NT2/D1 (cell line): Measurements from ENCODE around the gene AKT3.

Source experiments
- DNase-seq: peaks from one replicate; pipeline ENCODE4 v3.0.0-alpha.2; 2011; ENCODE audit warnings: low read depth, low spot score
- H3K27me3 ChIP-seq: 2 replicates; pipeline ENCODE4 v1.6.0; 2011; ENCODE audit warnings: mild to moderate bottlenecking; ENCODE audit not compliant: insufficient read length, insufficient read depth
- H3K36me3 ChIP-seq: 2 replicates; pipeline ENCODE4 v1.6.1; 2011; ENCODE audit warnings: mild to moderate bottlenecking, low read length, mixed read lengths; ENCODE audit not compliant: insufficient read depth, insufficient read length
- H3K4me1 ChIP-seq: 2 replicates; pipeline ENCODE4 v1.5.1; 2011; ENCODE audit not compliant: insufficient read depth, insufficient read length
- H3K4me3 ChIP-seq: 2 replicates; pipeline ENCODE4 v1.5.1; 2011; ENCODE audit warnings: low read depth; ENCODE audit not compliant: insufficient read length
- H3K9ac ChIP-seq: 2 replicates; pipeline ENCODE4 v1.6.0; 2011; ENCODE audit warnings: low read depth; ENCODE audit not compliant: insufficient read length
- H3K9me3 ChIP-seq: 2 replicates; pipeline ENCODE4 v1.5.1; 2011; ENCODE audit warnings: mild to moderate bottlenecking, low read length; ENCODE audit not compliant: insufficient read depth
- SUZ12 ChIP-seq: IDR thresholded peaks from 2 replicates; pipeline ENCODE4 v1.6.1; 2011; ENCODE audit not compliant: insufficient read length, insufficient read depth; ENCODE audit errors: extremely low read depth
- YY1 ChIP-seq: IDR thresholded peaks from 2 replicates; pipeline ENCODE4 v1.6.1; 2011; ENCODE audit not compliant: insufficient read length, insufficient read depth
- ZNF274 ChIP-seq: IDR thresholded peaks from 2 replicates; pipeline ENCODE4 v1.6.1; 2011; ENCODE audit warnings: mild to moderate bottlenecking, low read depth, low read length

The AKT3 gene

DNA sequence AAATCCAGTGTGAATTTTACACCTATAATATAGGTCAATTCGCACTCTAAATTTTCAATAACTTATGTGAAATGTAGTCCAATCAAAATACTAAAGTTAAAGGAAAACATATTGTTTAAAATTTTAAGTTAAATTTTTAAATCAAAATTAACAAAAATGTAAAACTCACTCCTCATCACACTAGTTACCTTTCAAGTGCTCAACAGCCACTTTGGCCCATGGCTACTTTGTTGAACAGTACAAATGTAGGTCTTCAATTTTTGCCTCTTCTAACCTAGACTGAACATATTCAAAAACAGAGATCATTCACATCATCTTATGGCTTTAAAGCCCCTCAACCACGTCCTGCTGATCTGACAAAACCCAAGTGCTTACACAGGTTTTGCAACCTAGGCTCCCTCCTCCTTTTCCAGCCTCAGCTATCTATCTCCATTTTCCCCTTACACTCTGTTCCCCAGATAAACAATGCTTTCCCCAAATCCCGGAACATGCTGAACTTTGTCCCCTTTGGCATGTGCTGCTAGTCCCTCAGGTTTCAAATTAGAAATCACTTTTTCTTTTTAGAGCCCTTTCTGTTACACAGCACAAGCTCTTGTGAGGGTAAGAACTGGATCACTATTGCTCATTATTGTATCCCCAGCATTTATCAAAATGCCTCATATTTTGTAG, 110.6 kb downstream of the AKT3 start:
- H3K4me3 ChIP-seq: no peak overlapping the region
- H3K9ac ChIP-seq: no peak overlapping the region
- H3K9me3 ChIP-seq: peaks cover 12% of the 10 kb centered on the region
- H3K36me3 ChIP-seq: no peaks in the 10 kb centered on the region
- peaks cover 2% of the 10 kb centered on the region for H3K4me1 ChIP-seq
- TF ChIP-seq ZNF274 (no peak), YY1 (no peak), SUZ12 (no peak)
- DNase-seq: no peak
- H3K27me3 ChIP-seq: no peaks in the 10 kb centered on the region

DNA sequence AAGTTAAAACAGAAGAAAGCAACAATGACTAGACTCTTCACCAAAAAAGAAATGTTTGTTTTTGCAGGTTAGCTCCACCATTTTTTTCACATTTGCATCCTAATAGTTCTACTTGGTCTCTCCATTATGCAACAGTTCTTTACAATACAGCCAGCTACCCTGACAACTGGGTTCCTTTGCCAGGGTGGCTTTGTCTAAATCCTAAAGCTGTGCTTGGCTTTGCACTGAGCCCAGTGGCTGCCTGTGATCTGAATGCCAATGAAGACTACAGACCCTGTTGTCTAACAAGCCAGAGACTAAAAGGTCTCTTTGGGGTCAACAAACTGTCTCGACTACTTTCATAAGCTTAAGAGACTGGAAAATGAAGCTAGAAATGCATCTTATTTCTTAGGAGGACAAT, 112.0 kb downstream of the AKT3 start:
- Histone ChIP-seq H3K4me1 (peaks cover 2% of the 10 kb centered on the region), H3K9ac (no peak overlapping the region), H3K36me3 (no peaks in the 10 kb centered on the region), H3K9me3 (peaks cover 12% of the 10 kb centered on the region), H3K27me3 (no peaks in the 10 kb centered on the region), H3K4me3 (no peak overlapping the region)
- peak; percentile 39 for DNase-seq
- TF ChIP-seq ZNF274 (no peak), SUZ12 (no peak), YY1 (no peak)

DNA sequence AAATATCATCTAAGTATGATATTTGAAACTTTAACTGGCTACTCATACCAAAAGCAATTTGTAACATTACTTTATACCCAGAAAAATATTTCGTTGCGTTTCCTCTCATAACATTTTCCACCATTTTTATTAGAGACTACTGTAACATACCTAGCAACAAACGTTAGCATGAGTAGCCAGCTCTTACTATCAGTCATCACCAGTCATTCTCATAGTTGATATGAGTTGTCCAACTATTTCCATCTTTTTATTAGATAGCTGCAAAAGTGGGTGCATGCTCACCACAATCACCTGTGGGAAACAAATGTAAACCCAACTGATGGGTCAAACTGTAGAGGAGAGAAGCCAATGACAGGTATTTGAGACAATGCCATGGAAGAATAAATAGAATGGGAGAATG, 114.6 kb downstream of the AKT3 start:
- no peaks in the 10 kb centered on the region for H3K27me3 ChIP-seq
- peaks cover 2% of the 10 kb centered on the region for H3K36me3 ChIP-seq
- H3K9ac ChIP-seq: no peak overlapping the region
- DNase-seq: no peak
- peaks cover 18% of the 10 kb centered on the region for H3K9me3 ChIP-seq
- TF ChIP-seq ZNF274: no peak
- peaks cover 2% of the 10 kb centered on the region for H3K4me1 ChIP-seq
- no peak overlapping the region for H3K4me3 ChIP-seq

DNA sequence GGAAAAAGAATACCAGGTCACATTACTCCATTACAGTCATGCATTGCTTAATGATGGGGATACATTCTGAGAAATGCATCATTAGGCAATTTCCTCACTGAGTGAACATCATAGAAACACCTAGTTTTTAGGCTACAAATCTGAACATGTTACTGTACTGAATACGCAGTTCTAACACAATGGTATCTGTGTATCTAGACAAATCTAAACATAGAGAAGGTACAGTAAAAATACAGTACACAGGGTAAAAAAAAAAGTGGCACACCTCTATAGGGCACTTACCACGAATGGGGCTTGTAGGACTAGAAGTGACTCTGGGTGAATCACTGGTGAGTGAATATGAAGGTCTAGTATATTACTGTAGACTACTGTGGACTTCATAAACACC, 115.7 kb downstream of the AKT3 start:
- peaks cover 2% of the 10 kb centered on the region for H3K4me1 ChIP-seq
- H3K36me3 ChIP-seq: peaks cover 9% of the 10 kb centered on the region
- H3K9ac ChIP-seq: no peak overlapping the region
- DNase-seq: no peak
- TF ChIP-seq YY1: no peak
- TF ChIP-seq SUZ12: no peak
- TF ChIP-seq ZNF274: no peak
- H3K27me3 ChIP-seq: no peaks in the 10 kb centered on the region
- no peak overlapping the region for H3K4me3 ChIP-seq
- peaks cover 27% of the 10 kb centered on the region for H3K9me3 ChIP-seq

DNA sequence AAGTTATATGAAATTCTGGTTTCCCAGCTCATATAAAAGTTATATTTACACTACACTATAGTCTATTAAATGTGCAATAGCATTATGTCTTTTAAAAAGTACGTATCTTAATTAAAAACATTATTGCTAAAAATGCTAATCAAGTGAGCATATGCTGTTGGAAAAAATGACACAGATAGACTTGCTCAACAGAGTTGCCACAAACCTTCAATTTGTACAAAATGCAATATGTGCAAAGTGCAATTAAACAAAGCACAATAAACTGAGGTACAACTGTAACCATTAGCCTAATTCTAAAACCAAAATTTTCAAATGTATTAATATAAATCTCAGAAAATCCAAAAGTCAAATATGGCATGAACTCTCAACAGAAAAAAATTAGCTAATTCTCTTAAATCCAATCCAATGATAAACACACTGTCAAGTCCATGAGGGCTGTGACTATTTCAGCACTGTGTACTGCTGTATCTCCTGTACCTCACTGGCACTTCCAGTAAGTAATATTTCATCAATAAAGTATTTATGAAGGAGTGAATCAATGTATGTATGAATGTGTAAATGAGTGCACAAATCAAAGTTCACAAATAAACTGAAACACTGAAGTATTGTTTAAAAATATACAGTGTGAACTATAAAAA, 116.3 kb downstream of the AKT3 start:
- Histone ChIP-seq H3K9ac (no peak overlapping the region), H3K4me1 (peaks cover 2% of the 10 kb centered on the region), H3K9me3 (peaks cover 27% of the 10 kb centered on the region), H3K4me3 (no peak overlapping the region), H3K27me3 (no peaks in the 10 kb centered on the region), H3K36me3 (peaks cover 9% of the 10 kb centered on the region)
- DNase-seq: no peak
- no peak for TF ChIP-seq ZNF274
- no peak for TF ChIP-seq SUZ12
- no peak for TF ChIP-seq YY1

DNA sequence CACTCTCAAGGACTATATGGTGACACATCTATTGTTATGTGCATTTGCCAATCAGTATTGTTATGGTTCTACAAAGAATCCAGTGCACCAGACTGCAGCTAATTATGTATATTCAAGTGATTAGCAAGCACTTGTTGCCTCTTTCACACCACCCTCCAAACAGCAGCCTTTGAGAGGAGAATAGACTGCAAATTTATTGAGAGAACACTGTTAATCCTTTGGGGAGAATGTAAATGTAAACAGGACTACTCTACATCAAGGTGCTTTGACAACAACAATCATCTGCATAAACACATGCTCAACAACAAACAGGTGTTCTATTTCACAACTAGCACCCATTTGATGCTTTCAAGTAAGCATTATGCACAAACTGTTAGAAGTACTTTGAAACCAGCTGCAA, 117.4 kb downstream of the AKT3 start:
- H3K4me3 ChIP-seq: no peak overlapping the region
- H3K4me1 ChIP-seq: no peaks in the 10 kb centered on the region
- DNase-seq: peak; percentile 40
- H3K36me3 ChIP-seq: peaks cover 9% of the 10 kb centered on the region
- H3K27me3 ChIP-seq: no peaks in the 10 kb centered on the region
- TF ChIP-seq YY1: no peak
- no peak for TF ChIP-seq ZNF274
- no peak for TF ChIP-seq SUZ12
- H3K9me3 ChIP-seq: peaks cover 27% of the 10 kb centered on the region
- no peak overlapping the region for H3K9ac ChIP-seq

DNA sequence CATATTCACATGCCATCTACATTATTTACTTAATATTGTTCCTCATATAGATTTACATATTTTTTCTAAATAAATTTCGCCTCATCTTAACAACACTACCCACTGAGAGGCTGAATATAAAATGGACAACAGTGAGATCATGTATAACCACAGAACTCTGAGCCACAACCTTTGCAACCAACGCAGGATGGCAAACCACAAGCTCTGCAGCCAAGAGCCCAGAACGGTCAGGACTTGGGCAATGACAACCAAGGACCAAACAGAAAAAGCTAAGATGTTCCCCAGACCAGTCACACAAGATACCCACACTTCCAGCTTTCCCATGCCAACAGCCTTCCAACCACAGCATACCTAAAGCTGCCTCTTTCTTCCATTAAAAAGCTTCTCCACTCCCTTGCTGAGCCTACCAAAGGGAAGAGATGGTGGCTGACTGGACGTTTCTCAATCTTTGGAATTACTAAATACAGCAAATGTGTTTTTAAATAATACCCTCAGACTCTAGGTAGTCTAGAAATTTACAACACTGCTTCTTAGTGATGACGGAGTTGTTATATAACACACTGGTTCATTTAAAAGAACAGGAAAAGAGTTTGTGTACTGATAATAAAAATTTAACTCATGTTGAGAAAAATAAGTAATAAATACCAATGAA, 117.9 kb downstream of the AKT3 start:
- H3K36me3 ChIP-seq: peaks cover 9% of the 10 kb centered on the region
- no peaks in the 10 kb centered on the region for H3K4me1 ChIP-seq
- no peaks in the 10 kb centered on the region for H3K27me3 ChIP-seq
- TF ChIP-seq SUZ12 (no peak), YY1 (no peak), ZNF274 (no peak)
- H3K9ac ChIP-seq: no peak overlapping the region
- no peak overlapping the region for H3K4me3 ChIP-seq
- no peak for DNase-seq
- peaks cover 27% of the 10 kb centered on the region for H3K9me3 ChIP-seq
